Body of pancreas (tissue), 4 donors: ENCODE measurements around the gene ATAD3B.

Experiments
- POLR2A ChIP-seq, 3 donors: fragments of 450-650 bp; IDR thresholded peaks; one replicate each; pipeline ENCODE4 v1.6.1; 2016; ENCODE audit warnings: antibody characterized with exemption in 3 of 3, mild to moderate bottlenecking in 2 of 3
- TF ChIP-seq, protein P1 (sequence below), 7 experiments: fragments of 450-650 bp in 4 of 7; fragments of 200-600 bp in 3 of 7; sonication (generic) in 3 of 7; IDR thresholded peaks; one replicate each; pipeline ENCODE4 v1.5.1; 2016 to 2019; ENCODE audit warnings: antibody characterized with exemption in 7 of 7

DNA sequence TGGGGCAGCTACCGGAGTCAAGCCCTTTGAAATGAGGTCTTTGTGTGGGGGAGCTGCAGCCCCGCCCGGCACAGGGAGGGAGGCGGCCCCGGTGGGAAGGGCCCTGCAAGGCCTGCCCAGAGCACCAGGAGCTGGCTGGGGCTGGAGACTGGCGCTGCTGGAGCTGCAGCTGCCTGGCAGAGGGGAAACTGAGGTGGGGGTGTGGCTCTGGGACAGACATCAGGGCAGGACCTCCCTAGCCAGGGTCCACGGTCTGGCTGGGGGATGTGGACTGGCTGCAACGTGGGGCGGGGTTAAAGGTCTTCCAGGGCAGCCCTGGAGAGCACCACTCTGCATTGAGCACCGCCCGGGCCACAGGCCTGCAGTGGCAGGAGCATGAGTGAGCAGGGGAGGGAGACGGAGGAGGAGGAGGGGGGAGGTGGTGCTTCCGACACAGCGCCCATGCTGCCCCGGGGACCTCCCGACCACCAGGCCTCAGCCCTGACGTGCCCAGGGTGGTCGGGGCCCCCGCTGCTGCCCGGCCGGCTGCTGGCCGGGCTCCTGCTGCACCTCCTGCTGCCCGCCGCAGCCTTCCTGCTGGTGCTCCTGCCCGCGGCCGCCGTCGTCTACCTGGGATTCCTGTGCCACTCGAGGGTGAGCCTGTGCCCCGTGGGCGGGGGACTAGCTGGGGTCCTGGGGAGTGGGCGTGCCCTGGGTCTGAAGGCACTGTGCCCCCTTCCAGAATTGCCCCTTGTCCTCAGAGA, 45.6 kb upstream of the ATAD3B start:
- TF ChIP-seq, protein P1, sequence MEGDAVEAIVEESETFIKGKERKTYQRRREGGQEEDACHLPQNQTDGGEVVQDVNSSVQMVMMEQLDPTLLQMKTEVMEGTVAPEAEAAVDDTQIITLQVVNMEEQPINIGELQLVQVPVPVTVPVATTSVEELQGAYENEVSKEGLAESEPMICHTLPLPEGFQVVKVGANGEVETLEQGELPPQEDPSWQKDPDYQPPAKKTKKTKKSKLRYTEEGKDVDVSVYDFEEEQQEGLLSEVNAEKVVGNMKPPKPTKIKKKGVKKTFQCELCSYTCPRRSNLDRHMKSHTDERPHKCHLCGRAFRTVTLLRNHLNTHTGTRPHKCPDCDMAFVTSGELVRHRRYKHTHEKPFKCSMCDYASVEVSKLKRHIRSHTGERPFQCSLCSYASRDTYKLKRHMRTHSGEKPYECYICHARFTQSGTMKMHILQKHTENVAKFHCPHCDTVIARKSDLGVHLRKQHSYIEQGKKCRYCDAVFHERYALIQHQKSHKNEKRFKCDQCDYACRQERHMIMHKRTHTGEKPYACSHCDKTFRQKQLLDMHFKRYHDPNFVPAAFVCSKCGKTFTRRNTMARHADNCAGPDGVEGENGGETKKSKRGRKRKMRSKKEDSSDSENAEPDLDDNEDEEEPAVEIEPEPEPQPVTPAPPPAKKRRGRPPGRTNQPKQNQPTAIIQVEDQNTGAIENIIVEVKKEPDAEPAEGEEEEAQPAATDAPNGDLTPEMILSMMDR (IDR thresholded peaks at IDR 0.05): no peak
- no peak for TF ChIP-seq POLR2A (IDR thresholded peaks at IDR 0.05)
